Breast epithelium (tissue), 3 donors: ENCODE results near the gene NDUFAB1.

Experiments used
- CTCF ChIP-seq, 3 donors: fragments of 450-650 bp; IDR thresholded peaks; one replicate each; pipeline ENCODE4 v1.5.1; 2016 to 2017; ENCODE audit warnings: antibody characterized with exemption in 3 of 3, mild to moderate bottlenecking in 3 of 3, moderate library complexity in 3 of 3
- POLR2A ChIP-seq: fragments of 450-650 bp; IDR thresholded peaks from one replicate; pipeline ENCODE4 v1.6.1; 2016; ENCODE audit warnings: antibody characterized with exemption, mild to moderate bottlenecking, moderate library complexity

- TF ChIP-seq POLR2A, result no peak
- no peak for TF ChIP-seq CTCF (IDR thresholded peaks at IDR 0.05)
Measured at GRCh38 chr16:23642246-23642774, 46.2 kb upstream of the NDUFAB1 start.
